Endothelial cell of umbilical vein (primary cell): ENCODE data around the gene MMP28. TPM values are rescaled to one million over a fixed set of nuclear protein-coding genes. Genes with fewer than 3 reads are reported as not detected.

ENCODE experiments used
- BruUV-seq: library from RNA; stranded (reverse); fragments of 400-500 nt; replicated peaks from 2 replicates; lab custom pipeline; 2021; lab: Mats Ljungman, UMichigan
- CTCF ChIA-PET: fragments of 300-600, 350-600 bp; sonication (Branson Sonifier 250); formaldehyde crosslinking; loops from one replicate; lab custom pipeline; 2021; ENCODE audit warnings: antibody characterized with exemption, inconsistent platforms; lab: Charles Lee
- POLR2A ChIA-PET: fragments of 300-600, 350-600 bp; sonication (Branson Sonifier 250); formaldehyde crosslinking; loops from one replicate; lab custom pipeline; 2021; ENCODE audit warnings: antibody characterized with exemption, inconsistent platforms; lab: Charles Lee
- DNase-seq: peaks from one replicate; pipeline ENCODE4 v3.0.0-alpha.2; 2011; ENCODE audit warnings: low read depth, low spot score
- FAIRE-seq: peaks from 2 replicates; lab custom pipeline; 2011; peaks lifted over from hg19 to GRCh38; lab: Jason Lieb, UNC
- H2AFZ ChIP-seq: 2 replicates; pipeline ENCODE4 v1.6.0; 2012; ENCODE audit warnings: low read depth, low read length, control low read depth, inconsistent platforms
- H3K27ac ChIP-seq: 2 replicates; pipeline ENCODE4 v1.5.1; 2011; ENCODE audit warnings: low read depth, mild to moderate bottlenecking, control low read depth, low read length, moderate library complexity; ENCODE audit not compliant: insufficient read depth
- H3K27me3 ChIP-seq, 2 experiments: 2 replicates each; pipeline versions ENCODE4 v1.6.0 to v1.6.1; 2011; ENCODE audit warnings: low read length in 2 of 2, mixed read lengths in 1 of 2; ENCODE audit not compliant: control insufficient read depth in 2 of 2, insufficient read depth in 2 of 2
- H3K36me3 ChIP-seq, 2 experiments: 2 replicates in 1 of 2; 3 replicates in 1 of 2; pipeline ENCODE4 v1.5.1; 2011; ENCODE audit warnings: low read length in 2 of 2, mild to moderate bottlenecking in 1 of 2, moderate library complexity in 1 of 2; ENCODE audit not compliant: control insufficient read depth in 2 of 2, insufficient read depth in 2 of 2; ENCODE audit errors: extremely low read depth in 1 of 2
- H3K4me1 ChIP-seq: 3 replicates; pipeline ENCODE4 v1.5.1; 2011; ENCODE audit warnings: mild to moderate bottlenecking, low read length; ENCODE audit not compliant: control insufficient read depth, insufficient read depth; ENCODE audit errors: extremely low read depth
- H3K4me2 ChIP-seq: 2 replicates; pipeline ENCODE4 v1.6.1; 2011; ENCODE audit warnings: low read length, control low read depth, mixed read lengths; ENCODE audit not compliant: insufficient read depth
- H3K4me3 ChIP-seq, 3 experiments: fragments of 200-600 bp in 1 of 3; sonication (generic), shearing (Covaris generic) in 1 of 3; replicated peaks in 1 of 3; 2 replicates each; pipeline ENCODE4 v1.5.1; 2011 to 2016; ENCODE audit warnings: control low read depth in 3 of 3, low read length in 3 of 3, mild to moderate bottlenecking in 2 of 3, inconsistent platforms in 1 of 3, low read depth in 1 of 3, moderate library complexity in 1 of 3; ENCODE audit not compliant: insufficient read depth in 1 of 3
- H3K79me2 ChIP-seq: 2 replicates; pipeline ENCODE4 v1.6.0; 2012; ENCODE audit warnings: low read length, inconsistent platforms; ENCODE audit not compliant: control insufficient read depth, insufficient read depth
- H3K9ac ChIP-seq: replicated peaks from 2 replicates; pipeline ENCODE3; 2011; ENCODE audit warnings: low read length, control low read depth; ENCODE audit not compliant: insufficient read depth; ENCODE audit errors: extremely low read depth
- H3K9me1 ChIP-seq: replicated peaks from 3 replicates; pipeline ENCODE4 v1.6.0; 2011; ENCODE audit warnings: mild to moderate bottlenecking, low read length; ENCODE audit not compliant: control insufficient read depth, insufficient read depth; ENCODE audit errors: extremely low read depth
- H3K9me3 ChIP-seq: replicated peaks from 2 replicates; pipeline ENCODE4 v1.5.1; 2012; ENCODE audit warnings: low read length, inconsistent platforms; ENCODE audit not compliant: control insufficient read depth, insufficient read depth
- H4K20me1 ChIP-seq: replicated peaks from 2 replicates; pipeline ENCODE3; 2011; ENCODE audit warnings: mild to moderate bottlenecking, low read length; ENCODE audit not compliant: control insufficient read depth, insufficient read depth; ENCODE audit errors: extremely low read depth
- CTCF ChIP-seq, 2 donors: IDR thresholded peaks; 1 replicate in 1 of 2; 2 replicates in 1 of 2; pipeline ENCODE4 v1.5.1; 2011; ENCODE audit warnings: low read length in 2 of 2, mild to moderate bottlenecking in 2 of 2, moderate library complexity in 2 of 2, control low read depth in 1 of 2, inconsistent platforms in 1 of 2, low read depth in 1 of 2; ENCODE audit not compliant: insufficient read depth in 1 of 2; ENCODE audit errors: extremely low read depth in 1 of 2
- EZH2 ChIP-seq: IDR thresholded peaks from 2 replicates; pipeline ENCODE4 v1.6.1; 2012; ENCODE audit warnings: borderline replicate concordance, low read depth, mild to moderate bottlenecking, moderate library complexity, low read length, inconsistent platforms; ENCODE audit not compliant: severe bottlenecking
- FOS ChIP-seq: IDR thresholded peaks from 2 replicates; pipeline ENCODE4 v1.6.1; 2011; ENCODE audit warnings: mild to moderate bottlenecking, low read length, moderate library complexity, borderline replicate concordance; ENCODE audit not compliant: insufficient read depth
- GATA2 ChIP-seq: IDR thresholded peaks from 2 replicates; pipeline ENCODE4 v1.7.0; 2011; ENCODE audit warnings: low read depth, mild to moderate bottlenecking, moderate library complexity, mixed read lengths, low read length; ENCODE audit not compliant: insufficient read length, insufficient read depth
- JUN ChIP-seq: IDR thresholded peaks from 2 replicates; pipeline ENCODE4 v1.6.1; 2011; ENCODE audit warnings: borderline replicate concordance, low read depth; ENCODE audit not compliant: insufficient read length, insufficient read depth
- MAX ChIP-seq: IDR thresholded peaks from 2 replicates; pipeline ENCODE4 v1.6.1; 2011; ENCODE audit not compliant: insufficient read depth, insufficient read length
- MYC ChIP-seq: IDR thresholded peaks from one replicate; pipeline ENCODE4 v1.6.1; 2011; ENCODE audit warnings: mild to moderate bottlenecking, low read depth, low read length
- POLR2A ChIP-seq: IDR thresholded peaks from 2 replicates; pipeline ENCODE4 v1.6.1; 2012; ENCODE audit warnings: low read depth, mild to moderate bottlenecking, control low read depth, low read length
- POLR2AphosphoS5 ChIP-seq: IDR thresholded peaks from 2 replicates; pipeline ENCODE4 v1.6.1; 2012; ENCODE audit warnings: low read depth, mild to moderate bottlenecking, control low read depth, low read length, moderate library complexity; ENCODE audit not compliant: insufficient read depth
- dilution Hi-C: fragments of 300-500 bp; cut with MboI; formaldehyde crosslinking; loops from one replicate; pipeline ENCODE4 v1.15.0; 2019; ENCODE audit warnings: low sequenced_read_pairs; ENCODE audit not compliant: extremely low pct_ligation_motif_present
- intact Hi-C: fragments of 100-400 bp; cut with micrococcal nuclease; formaldehyde crosslinking; loops from one replicate; pipeline ENCODE4 v1.10.0; 2022
- polyA plus RNA-seq, 4 experiments: library from polyadenylated mRNA; depleted of rRNA in 3 of 4; stranded (reverse) in 3 of 4; unstranded in 1 of 4; fragments of >200 nt; gene quantifications; 2 replicates each; pipeline versions ENCODE4 v1.2.1 to v1.2.3, GENCODE V29; 2011 to 2012; ENCODE audit warnings: missing spikeins in 1 of 4
- total RNA-seq: library from RNA; stranded (reverse); gene quantifications from 2 replicates; pipeline ENCODE4 v1.2.3, GENCODE V29; 2021

The MMP28 gene
- total and polyA plus RNA-seq, 2 donors (not counting 3 experiments of a cell fraction or from before 2014, with no cell fraction given): 6.1 to 7.1 TPM

GRCh38 chr17:35760587-35760986 is 34.9 kb downstream of the MMP28 start, which contains the start of gene C17orf50:
Gene C17orf50 (plus strand): TSS chr17:35760887. CDS start chr17:35760942, 55 bp downstream.
- FAIRE-seq: no peak

GRCh38 chr17:35757243-35757642 is 38.2 kb downstream of the MMP28 start:
- DNase-seq (no peak), FAIRE-seq (no peak)
- Histone ChIP-seq H3K9me1 (no peaks in the 10 kb centered on the region), H3K4me3 (no peak overlapping the region), H3K9ac (no peak overlapping the region), H3K79me2 (no peaks in the 10 kb centered on the region), H2AFZ (no peak overlapping the region), H3K27ac (no peak overlapping the region), H3K27me3 (peaks cover 2 to 8% of the 10 kb centered on the region in 2 experiments), H3K4me2 (no peak overlapping the region), H4K20me1 (no peaks in the 10 kb centered on the region), H3K9me3 (no peaks in the 10 kb centered on the region), H3K36me3 (no peaks in the 10 kb centered on the region), H3K4me1 (no peaks in the 10 kb centered on the region)
- ChIA-PET CTCF (interaction anchor here (1.0 to 2.0 kb wide), 3 partner anchors 10 to 144 kb away, joined by 3 to 6 read pairs (median 4); partner anchors contain the start of gene TAF15), POLR2A (no interaction called here)
- dilution Hi-C loops (no loop called here), intact Hi-C loops (no loop called here)
- BruUV-seq: no TSS peak
- TF ChIP-seq POLR2A (no peak), MAX (no peak), GATA2 (no peak), EZH2 (no peak), POLR2AphosphoS5 (no peak), MYC (no peak), JUN (no peak), CTCF (IDR thresholded peaks at IDR 0.05; ENCODE audit: extremely low read depth in 1 of 2, insufficient read depth in 1 of 2, low read depth in 1 of 2, low read length in 2 of 2) (no peak), FOS (no peak)

More at GRCh38 chr17:35760587-35760986, 34.9 kb downstream of the MMP28 start, which contains the start of gene C17orf50:
- Histone ChIP-seq H3K4me3 (no peak within 1 kb of the TSS), H3K9ac (no peak within 1 kb of the TSS), H3K79me2 (no peaks in the 10 kb centered on the region), H2AFZ (no peak within 1 kb of the TSS), H3K27me3 (peaks cover 0 to 4% of the 10 kb centered on the region in 2 experiments), H3K4me2 (no peak within 1 kb of the TSS), H4K20me1 (no peaks in the 10 kb centered on the region), H3K9me3 (no peaks in the 10 kb centered on the region), H3K36me3 (no peaks in the 10 kb centered on the region), H3K4me1 (peaks cover 7% of the 10 kb centered on the region), H3K9me1 (no peaks in the 10 kb centered on the region), H3K27ac (no peak within 1 kb of the TSS)
- dilution Hi-C loops (no loop called here), intact Hi-C loops (no loop called here)
- ChIA-PET POLR2A (no interaction called here), CTCF (interaction anchor here (1.5 to 1.9 kb wide), 3 partner anchors 12 to 44 kb away, joined by 3 to 8 read pairs (median 5); no protein-coding TSS in a partner anchor)
- DNase-seq: no peak
- TF ChIP-seq JUN (no peak), POLR2AphosphoS5 (no peak), POLR2A (no peak), GATA2 (no peak), EZH2 (no peak), FOS (no peak), MAX (no peak), MYC (no peak)
- no TSS peak for BruUV-seq
